NCI-H510A (cell line): ENCODE data around the gene HAND1.
A peak's percentile ranks its signal among the peaks of the same experiment; 100 is the strongest.

Source experiments
- DNase-seq: peaks from one replicate; lab custom pipeline; 2025; lab: John Stamatoyannopoulos, UW

HAND1 gene

DNA sequence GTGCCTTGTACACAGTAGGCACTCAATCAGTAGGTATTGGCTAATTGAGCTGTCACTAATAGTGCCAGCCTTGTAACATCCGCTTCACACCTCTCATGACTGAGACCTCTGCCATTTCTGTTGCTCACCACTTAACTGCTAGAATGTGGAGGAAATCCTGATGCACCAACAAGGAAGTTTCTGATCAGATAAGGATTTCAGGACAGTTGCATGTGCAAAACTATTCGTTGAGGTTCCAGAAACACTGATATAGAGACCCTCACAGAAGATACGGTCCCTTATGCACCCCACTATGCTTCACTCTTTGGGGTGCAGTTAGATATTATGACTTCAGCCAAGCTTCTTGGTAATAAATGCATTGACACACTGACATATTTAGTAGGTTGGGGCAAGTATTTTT is 21.5 kb downstream of the HAND1 start:
- DNase-seq = no peak

DNA sequence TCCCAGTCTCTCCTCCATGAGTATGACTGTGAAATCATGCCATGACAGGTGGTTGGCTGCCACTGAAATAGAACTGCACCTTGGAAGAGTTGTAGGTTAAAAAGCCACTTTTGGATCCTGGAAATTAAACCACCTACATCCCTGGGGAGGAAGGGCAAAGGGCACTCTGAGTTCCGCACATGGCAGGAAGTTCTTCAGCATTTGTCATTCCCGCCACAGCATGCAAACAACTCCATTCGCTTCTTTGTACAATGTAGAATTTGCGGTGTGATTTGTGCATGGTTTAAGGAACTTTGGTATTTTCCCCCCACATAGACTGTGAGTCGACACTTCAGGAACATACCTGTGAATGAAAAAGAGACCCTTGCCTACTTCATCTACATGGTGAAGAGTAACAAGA is 22.4 kb downstream of the HAND1 start:
- DNase-seq = no peak

DNA sequence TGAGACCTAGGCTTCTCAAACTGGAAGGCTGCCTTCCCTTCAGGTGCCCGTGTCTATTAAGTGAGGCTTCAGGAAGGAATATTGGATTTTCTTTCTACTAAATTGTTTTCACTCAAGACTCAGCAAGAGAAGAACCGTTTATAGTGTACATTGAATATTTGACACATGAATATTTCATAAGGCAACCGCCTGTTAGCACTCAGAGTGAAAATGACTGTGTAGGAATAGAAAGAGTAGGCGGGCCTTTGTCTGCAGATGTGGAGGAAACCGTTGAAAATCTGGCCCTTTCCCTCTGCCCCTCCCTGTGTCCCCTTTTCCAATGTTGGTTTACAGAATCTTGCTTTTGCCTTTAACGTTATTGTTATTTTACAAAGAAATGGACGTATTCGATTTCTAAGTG is 26.1 kb downstream of the HAND1 start:
- DNase-seq = no peak

DNA sequence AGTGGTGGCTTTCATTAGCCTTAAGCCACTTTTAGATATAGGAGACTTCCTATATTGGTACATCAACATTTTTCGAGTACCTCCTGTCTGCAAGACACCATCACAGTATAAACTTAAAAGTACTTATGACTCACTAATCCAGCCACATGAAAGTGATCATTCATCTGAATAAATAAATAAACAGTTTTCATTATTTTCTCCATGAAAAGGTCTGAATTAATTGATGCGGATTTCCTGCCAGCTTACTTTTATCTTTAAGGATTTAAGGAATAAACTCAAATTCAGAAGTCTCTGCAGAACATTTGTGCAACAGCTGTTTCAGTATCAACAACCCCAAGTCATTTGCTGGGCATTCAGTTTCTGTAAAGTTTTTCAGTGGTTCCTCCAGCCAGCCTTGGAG is 28.2 kb downstream of the HAND1 start:
- no peak for DNase-seq

DNA sequence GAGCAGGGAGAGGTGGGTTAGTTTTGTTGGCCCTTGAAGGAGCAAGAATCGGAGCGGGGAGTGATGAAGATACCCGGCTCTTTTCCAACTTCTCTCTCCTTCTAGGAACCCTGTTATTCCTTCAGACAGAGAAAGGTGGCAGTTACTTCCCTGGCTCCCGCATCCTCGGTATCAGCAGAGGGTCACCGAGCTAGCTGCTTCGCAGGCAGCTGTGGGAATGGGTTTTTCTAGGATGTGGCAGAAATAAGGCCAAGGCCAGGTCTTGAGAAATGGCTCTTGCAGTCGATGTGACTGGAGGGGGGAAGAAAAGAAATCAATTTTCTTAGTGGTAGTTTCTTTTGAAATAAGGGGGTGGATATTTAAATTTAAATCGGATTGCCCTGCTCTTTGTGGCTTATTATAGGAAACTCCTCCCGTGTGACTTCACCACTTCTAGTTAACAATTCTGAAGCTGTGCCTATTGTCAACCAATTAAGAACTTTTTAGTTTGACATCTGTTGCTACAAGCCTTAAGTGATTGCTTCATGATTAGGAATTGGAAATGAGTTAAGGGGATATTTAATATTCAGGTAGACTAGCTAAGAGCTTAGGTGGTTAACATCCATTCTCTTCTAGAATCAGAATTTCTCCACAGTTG is 30.8 kb downstream of the HAND1 start:
- DNase-seq = no peak

DNA sequence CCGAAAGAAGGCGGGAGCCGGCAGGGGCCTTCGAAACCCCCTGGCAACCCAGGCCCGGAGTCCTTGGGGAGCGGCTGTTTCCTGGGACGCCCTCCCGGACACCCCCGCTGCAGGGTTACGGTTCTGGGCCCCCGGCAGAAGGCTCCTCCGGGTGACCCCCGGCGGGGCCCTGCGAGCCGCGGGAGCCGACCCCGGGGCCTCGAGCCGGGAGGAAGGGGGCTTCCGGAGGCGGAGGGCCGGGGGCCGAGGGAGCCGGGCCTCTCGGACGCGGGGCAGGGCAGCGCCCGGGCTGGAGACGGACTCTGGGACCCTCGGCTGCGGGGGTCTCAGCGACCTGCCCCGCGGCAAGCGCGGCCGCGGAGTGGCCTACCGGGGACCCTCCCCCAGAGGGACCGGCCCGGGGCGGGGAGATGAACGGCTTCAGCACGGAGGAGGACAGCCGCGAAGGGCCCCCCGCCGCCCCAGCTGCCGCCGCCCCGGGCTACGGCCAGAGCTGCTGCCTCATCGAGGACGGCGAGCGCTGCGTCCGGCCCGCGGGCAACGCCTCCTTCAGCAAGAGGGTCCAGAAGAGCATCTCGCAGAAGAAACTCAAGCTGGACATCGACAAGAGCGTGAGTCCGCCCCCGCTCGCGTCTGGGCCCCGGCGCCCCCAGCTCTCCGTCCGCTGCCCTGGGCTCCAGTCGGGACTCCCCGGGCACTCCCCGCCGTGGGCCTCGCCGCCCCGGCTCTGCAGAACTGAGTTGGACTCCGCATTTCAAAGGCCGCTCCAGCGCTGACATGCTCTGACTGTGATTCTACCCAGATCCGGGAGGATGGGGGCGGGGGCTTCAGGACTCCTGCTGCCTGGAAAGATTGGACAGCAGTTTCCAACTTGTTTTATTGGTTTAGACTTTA is 31.6 kb downstream of the HAND1 start:
- no peak for DNase-seq

DNA sequence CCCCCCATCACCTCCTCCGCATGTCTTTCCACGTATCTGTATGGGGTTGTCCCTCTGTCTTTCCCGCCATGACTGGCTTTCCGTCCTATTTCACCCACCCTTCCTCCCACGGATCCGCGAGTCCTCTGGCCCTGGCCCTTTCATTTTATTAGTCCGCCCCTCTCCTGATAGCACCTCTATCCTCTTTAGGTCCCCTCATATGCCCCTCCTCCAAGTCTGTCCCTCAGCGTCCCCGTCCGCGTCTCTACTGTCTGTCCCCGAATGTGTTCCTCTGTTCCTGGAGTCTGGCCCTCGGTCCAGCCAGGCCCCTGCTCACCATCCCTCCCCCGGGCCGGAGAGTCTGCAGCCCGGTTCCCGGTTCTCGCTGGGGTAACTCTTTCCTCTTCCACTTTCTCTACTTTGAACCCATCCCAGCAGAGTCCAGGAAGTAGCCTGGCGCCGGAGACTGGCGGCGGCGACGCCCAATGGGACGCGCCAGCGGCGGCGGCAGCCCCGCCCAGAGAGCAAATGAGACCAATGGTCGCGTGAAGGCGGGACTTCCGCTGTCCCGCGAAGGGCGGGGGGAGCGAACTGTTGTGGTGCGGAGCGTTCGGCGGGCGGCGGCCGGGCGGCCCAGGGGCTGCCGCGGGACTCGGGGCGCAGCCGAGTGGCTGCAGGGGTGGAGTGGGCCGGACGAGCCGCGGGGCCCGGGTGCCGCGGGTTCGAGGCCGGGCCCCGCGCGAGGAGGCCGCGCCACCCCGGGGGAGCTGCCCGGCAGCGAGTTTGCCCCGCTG is 32.4 kb downstream of the HAND1 start, which contains the start of gene SAP30L:
Gene SAP30L (plus strand): TSS at position 576 of the 773 bp plus-strand sequence. CDS start 608 bp downstream, outside the sequence.
- DNase-seq = peak; percentile 75

DNA sequence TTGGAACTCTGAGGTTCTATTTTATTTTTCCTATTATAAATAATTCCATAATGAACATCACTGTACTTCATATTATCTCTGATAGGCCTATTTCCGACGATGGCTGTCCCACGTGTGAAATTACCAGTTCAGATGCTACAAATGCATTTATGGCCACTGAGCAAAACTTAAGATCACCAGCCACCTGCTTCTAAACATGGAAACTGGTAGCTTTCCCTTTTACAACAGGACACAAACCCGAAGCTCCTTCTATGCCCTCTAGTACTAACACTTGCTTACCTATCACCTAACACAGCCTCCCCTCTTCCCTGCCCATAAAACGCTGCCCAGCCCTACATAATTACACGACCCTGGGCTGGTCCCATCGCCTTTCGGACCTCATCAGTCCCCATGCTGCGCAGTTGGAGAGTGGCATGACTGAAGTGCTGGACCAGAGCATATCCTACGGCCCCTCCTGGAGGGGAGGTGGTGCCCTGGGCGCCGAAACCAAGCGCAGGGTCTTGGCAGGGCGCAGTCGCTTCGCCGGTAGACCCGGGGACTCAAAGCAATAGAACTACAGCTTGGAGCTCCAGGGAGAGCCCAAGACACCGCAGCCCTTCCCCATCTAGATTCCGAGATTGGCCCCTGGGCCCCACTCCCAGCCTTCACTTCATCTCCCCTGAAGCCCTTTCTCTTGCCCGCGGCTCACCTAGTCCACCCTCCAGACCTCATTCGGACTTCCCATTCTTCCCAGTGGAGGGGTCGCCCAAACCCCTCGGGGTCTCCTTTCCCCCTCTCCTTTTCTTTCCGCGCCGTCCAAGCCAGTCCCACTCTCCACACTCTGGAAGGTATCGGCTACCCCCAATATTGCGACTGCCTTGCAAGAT is 33.2 kb downstream of the HAND1 start:
- no peak for DNase-seq

DNA sequence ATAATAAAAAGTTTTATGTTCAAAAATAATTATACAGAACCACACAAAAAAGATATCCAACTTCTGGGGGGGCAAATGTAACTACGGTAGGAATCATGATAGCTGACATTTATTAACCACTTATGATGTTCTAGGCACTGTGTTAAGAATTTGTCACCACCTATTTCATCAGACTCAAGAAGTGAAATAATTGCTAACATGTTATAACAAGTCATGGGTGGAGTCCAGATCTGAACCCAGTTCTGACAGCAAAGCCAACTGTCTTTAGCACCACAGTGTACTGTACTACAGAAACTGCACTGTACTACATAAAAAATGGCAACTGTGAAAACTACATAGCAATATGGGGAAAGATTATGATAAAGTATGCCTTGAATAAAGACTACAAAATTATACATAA is 35.2 kb downstream of the HAND1 start:
- no peak for DNase-seq

DNA sequence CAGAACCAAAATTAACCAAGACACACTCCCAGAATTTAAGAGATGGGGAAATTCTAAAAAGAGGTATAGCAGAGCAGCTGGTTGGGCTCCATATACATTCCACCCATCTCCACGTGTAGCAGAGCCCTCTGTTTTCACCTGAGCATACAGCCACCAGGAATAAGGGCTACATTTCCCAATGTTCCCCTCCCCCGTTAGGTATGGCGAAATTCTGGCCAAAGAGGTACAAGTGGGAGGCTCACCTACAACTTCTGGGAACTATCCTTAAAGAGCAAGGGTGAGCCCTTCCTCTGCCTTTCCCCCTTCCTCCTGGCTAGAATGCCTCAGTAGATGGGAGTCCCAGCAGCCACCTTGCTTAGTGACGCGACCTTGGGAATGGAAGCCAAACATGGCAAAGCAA is 37.5 kb downstream of the HAND1 start:
- no peak for DNase-seq

DNA sequence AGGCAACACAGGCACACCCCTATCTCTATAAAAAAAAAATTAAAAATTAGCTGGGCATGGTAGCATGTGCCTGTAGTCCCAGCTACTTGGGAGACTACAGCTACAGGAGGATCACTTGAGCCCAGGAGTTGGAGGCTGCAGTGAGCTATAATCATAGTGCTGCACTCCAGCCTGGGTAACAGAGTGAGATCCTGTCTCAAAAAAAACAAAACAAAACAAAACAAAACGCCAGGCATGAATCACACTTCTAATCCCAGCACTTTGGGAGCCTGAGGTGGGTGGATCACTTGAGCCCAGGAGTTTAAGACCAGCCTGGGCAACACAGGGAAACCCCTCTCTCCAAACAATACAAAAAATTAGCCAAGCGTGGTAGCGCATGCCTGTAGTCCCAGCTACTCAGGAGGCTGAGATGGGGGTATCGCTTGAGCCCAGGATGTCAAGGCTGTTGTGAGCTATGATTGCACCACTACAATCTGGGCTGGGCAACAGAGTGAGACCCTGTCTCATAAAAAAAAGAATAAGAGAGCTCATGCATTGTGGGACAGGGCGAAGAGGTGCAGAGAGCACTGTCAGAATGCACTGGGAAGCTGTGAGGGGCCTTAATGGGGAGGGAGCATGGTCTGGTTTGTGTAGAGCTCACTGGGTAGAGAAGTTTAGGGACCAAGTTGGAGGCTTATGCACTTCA is 40.6 kb downstream of the HAND1 start:
- no peak for DNase-seq

DNA sequence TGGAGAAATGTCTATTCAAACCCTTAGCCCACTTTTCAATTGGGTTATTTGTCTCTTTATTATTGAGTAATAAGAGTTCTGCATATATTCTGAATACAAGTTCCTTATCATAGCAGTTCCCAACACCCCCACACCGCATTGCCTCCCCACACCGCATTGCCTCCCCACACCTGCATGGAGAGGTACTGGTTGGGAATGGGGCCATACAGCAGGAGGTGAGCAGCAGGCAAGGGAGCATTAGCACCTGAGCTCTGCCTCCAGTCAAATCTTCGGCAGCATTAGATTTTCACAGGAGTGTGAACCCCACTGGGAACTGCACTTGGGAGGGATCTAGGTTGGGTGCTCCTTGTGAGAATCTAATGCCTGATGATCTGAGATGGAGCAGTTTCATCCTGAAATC is 42.8 kb downstream of the HAND1 start:
- DNase-seq = no peak

DNA sequence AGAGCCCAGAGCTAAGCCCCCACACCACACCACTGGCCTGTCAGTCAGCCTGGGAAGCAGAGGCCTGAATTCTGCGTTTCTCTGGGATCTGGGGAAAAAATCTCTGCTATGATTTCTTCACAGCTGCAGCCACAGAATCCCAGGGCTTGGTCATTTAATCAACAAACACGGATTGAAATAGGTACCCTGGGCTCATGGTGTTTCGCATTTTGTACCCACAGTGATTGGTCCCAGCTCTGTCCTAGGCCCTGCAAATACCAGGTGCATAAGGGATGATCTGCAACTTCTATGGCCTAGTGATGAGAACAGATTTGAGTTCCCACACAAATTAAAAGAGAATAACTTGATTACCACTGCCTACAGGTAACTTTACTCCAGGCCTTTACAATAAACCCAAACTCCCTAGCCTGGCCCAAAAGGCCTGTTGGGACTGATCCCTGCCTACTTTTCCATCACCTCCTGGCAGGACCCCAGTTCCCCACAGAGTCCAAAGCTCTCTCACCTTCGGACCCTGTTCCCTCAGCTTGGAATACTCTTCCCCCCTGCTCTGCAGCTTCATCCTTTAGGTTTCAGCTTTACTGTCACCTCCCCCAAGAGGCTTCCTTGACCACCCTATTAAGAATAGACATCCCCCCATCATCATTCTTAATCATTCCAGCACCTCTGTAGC is 46.9 kb downstream of the HAND1 start:
- DNase-seq = no peak

DNA sequence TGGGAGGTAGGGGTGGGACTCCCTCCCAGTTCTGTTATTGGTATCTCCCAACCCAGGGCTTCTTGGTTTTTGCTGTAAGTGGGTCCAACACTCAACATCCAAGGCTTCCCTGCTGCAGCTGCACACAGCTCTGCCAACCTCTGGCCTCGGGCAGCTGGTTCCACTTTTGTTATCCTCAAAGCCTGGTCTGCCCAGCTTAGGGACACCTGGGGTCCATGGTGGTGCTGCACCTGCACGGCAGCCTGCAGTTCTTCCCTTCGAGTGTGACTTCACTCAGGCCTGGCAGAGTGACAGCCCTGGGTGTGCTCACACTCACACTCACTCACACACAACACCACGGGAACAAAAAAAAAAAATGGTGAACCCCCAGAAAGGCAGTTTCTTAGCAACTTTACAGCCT is 47.6 kb downstream of the HAND1 start:
- DNase-seq = no peak

DNA sequence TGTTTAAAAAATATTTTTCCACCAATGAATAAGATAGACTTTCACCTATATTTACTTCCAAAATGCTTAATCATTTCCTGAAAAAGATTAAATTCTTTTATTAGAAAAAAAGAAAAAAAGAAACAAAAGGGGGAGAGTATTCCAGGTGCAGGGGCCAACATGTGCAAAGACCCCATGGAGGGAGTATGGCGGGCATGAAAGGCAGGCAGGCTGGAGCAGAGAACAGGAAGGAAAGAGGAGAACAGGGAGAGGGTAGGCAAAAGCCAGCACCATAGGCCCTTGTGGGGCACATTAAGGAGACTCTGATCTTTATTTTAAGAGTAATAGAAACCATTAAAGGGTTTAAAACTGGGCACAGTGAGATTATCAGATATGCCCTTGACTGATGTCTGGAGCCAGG is 48.7 kb downstream of the HAND1 start:
- DNase-seq = no peak

DNA sequence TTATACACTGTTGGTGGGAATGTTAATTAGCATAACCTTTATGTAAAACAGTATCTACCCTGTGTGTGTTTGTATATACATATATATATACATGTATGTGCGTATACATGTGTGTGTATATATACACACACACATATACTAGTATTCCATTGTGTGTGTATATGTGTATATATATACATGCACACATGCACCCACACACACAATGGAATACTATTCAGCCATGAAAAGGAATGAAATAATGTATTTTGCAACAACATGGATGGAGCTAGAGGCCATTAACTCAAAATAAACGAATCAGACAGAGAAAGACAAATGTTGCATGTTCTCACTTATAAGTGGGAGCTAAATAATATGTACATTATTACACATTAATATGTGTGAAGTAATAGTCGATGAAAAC is 49.8 kb downstream of the HAND1 start:
- no peak for DNase-seq
